T-helper 9 cell (primary cell): ENCODE measurements around the gene GUCY2C.

Experiments
- DNase-seq: peaks from one replicate; pipeline ENCODE4 v3.0.0-alpha.2; 2020

The GUCY2C gene

DNA sequence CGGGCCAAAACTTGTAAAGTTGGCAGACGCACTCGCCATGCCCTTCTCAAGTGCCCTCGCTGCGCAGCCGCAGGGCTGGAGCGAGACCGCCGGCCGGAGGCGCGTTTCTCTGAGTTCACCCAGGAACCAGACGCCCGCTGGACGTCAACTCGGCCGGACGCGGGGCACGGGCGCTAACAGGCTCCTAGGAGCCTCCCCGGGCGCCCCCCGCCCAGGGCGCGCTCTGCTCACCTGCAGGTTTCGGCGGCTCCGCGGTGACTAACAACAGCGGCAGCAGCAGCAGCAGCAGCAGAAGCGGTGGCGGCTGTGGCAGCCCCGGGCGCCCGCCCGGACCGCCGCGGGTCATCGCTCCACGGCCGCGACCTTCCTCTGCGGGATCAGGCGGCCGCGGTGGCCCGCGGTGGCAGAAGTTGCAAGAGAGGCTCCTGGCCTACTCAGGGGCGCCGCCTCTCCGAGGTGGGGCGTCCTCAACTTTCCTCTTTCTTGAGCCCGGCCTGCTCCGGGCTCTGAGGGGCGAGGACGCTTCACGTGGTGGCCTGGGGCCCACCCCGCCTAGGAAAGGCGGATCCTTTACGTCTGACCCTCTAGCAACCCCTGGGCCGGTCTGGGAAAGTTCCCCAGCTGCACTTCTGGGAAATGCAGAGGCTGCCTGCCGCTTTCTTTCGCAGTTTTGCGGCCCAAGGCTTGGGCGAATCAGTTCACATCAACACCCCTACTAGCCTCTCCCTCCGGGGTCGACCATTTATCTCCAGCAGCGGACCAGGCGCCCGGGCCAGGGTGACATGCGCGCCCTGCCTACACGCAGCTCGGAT, 128.8 kb downstream of the GUCY2C start, which contains the start of gene PLBD1:
TSS of gene PLBD1 (minus strand) at position 533 of the 812 bp plus-strand sequence. CDS start at position 346, 187 bp downstream.
- DNase-seq: no peak

DNA sequence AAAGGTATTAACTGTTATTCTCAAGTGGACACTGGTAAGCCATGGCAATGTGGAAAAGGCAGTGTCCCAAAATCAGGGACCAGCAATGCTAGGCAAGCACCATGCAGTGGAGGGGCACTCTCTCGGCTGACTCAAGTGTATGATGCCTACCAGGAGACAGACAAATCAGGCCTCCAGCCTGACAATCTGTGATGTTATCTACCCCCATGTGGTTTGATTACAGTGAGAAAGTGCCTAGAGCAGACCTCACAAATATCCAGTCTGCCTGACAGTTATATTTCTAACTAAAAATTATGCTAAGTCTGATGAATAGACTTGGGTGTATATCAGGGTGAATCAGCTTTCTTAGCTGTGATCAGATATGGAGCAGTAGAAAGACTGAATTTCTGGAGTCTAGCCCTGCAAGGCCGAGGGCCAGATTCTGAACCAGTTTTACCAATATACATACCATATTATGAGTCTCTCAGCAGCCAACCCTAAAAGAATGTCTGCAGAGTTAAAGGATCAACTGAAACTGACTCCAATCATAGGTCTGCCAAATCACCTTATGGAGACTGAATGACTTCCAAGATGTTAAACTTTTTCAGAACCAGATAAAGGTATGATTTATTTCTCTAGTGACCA, 132.0 kb downstream of the GUCY2C start:
- DNase-seq: no peak

- no peak for DNase-seq
Measured at GRCh38 chr12:14563046-14563445, 133.4 kb downstream of the GUCY2C start.
